GM19438 (cell line): Measurements from ENCODE around the gene FLT4.

ENCODE experiments used
- ATAC-seq: cut with Tn5 transposase; IDR thresholded peaks from one replicate; pipeline ENCODE4 v1.9.1; 2021; ENCODE audit warnings: low read depth; ENCODE audit not compliant: unreplicated experiment

The FLT4 gene

DNA sequence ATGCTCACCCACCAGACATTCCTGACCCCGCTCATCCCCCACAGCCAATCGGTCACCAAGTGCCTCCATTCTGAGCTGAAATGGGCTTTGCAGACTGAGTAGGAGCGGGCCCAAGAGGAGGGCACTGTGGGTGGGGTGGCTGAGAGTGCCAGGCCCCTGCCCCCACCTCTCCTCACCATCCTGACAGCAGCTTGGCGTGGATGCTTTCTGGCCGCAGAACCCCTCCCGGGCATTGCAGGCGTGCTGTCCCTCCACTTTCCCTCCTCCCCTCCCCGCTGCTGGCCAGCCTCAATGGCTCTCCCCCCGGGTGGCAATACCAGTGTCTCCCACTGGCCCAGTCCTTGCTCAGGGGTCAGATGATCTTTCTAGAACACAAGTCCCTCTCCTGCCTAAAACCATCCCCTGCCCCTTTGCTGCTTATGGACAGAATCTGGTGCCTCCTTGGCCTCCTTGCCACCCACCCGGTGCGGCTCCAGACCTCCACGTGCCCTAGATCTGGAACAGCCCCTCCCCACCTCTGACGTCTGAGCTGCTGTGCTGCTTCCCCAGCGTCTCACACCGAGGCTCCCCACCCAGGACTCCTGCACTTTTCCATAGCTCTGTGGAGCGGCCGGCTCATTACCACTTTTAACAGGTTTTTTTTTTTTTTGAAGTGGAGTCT is 6.1 kb downstream of the FLT4 start:
- ATAC-seq, result no peak

DNA sequence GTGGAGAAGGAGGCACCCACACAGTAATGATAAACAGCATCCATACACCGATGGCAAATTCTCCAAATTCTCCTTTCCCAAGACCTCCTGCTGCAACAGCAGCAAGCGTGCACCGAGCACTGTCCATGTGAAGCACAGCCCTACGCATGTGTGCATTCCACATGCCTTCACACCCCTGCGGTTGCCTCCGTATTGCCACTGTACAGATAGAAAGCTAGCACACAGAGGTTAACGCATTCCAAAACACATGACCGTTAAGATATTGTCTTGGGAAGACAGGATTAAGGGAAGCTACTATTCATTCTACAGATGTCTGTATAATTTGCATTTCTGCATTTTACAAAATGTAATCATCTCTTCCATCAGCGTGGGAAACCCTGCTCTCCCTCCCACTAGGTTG is 6.6 kb downstream of the FLT4 start:
- ATAC-seq, result no peak

DNA sequence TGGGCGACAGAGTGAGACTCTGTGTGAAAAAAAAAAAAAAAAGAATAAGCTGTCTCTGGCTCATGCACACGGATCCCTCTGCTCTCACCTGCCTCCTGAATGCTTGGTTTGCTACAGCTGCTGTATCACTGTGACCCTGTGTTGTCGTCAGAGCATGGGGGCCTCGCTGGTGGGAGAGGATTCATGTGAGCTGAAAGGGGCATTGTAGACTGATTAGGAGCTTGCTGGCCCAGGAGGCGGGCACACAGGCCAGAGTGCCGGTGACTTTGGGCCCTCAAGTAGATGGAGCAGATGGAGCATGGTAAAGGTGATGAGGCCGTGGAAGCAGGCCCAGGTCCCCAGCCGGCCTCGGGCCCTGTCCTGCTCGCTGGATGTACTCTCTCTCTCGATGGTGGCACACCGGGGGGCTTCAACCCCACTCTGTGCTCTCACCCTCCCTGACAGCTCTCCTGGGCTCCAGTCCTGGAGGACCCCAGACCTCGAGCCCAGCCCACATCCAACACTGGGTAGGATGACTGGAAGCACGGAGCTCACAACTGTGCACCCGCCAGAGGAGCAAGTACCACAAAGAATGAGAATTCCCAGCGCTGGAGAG is 7.1 kb downstream of the FLT4 start:
- no peak for ATAC-seq

DNA sequence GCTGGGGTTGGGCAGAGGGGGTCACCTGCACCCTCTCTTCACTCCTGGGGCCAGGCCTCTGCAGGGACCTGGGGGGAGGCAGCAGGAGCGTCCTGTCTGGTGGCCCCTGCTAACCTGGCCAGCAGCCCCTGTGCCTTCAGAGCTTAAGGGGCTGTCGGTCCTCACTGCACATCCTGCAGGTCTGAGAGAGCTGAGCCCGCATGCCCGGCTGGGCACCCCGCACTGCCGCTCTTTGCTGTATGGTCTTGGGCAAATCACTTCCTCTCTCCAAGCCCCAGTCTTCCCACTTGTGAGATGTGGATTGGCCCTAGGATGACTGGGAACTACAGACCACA is 7.9 kb downstream of the FLT4 start:
- no peak for ATAC-seq

DNA sequence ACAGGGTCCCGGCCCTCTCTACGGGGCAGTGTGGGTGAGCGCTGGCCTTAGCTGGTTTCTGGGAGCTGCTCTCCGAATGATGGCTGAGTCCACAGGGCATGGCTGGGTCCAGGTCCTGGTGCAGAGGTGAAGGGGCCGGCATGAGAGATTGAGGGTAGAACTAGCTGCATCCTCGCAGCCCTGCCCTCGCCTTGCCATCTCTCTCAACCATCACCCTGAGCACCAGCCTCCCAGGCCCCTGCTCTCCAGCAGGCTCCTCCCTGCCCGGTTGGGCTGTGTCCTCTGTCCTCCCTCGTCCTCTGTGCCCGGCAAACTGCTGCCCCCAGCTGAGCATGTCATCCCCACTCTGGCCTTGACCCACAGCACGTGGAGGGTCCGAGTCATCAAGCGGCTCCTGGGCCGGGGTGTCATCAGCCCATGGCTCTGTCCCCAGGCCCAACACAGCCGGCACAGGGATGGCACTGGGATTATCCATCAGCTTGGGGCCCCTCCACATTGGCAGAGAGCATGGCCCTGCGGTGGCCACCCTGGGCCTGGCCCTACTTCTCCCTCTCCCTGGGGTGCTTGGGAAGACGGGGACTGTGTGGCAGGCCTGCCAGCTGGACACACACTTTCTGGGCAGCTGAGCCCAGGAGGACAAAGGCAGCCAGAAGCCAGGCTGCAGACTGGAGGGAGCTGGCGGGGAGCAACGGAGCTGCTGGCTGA is 8.4 kb downstream of the FLT4 start:
- ATAC-seq, result no peak

DNA sequence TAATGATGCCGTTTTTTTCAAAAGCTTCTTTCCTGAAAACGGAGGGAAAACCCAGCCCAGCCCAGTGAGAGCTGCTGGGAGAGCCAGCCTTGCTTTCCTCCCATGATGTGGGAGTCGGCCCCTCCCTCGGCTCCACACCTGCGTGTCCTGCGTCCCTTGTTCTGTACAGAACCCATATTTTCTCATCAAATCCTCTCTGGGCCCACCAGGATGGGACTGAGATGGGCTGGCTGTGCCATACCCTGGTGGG is 8.9 kb downstream of the FLT4 start:
- no peak for ATAC-seq

DNA sequence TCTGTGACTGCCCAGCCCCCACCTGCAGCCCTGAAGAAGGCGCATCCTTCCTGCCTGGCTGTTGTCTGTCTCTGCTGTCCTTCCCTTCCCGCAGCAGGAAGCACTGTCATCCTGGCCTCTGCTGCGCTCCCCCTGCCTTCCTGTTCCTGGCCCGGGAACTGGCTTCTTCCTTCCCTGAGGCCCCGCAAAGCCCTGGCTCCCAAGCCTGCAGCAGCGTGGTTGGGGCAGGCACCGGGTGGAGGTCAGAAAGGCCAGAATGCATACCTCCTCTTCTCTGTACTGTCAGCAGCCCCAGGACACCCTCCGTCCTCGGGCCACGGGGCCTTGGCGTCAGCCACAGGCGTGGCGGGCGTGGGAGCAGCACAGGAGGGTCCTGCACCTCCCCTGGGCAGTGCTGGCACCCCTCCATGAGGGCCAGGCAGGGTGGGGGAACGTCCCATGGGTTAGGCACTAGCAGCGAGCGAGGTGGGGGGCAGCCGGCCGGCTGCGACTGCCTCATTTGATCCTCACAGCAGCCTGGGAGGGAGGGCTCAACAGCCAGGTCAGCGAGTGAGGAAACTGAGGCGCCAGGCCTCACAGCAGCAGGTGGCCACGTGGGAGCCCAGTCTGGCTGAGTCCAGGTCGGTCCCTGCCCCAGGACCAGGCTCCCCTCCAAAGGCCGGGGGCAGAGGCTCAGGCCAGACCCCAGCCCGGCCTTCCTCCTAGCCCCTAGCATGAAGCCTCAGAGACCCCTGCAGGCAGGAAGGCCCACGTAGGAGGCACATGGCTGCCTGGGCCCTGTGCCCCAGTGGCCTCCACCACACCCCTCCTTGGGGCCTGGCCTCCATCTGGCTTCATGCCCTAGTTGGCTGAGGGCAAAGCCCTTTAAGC is 9.4 kb downstream of the FLT4 start:
- no peak for ATAC-seq

DNA sequence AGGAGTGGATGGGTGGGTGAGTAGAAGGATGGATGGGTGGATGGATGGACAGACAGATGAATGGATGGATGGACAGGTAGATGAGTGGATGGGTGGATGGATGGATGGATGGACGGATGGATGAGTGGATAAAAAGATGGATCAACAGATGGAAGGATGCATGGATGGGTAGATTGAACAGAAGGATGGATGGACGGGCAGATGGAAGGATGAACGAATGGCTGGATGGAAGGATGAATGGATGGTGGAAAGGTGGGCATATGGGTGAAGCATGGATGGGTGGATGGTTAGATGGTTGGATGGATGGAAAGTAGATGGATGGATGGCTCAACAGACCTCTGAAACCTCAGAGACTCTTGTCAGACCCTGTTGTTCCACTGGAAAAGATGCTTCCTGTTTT is 10.1 kb downstream of the FLT4 start:
- ATAC-seq, result no peak

DNA sequence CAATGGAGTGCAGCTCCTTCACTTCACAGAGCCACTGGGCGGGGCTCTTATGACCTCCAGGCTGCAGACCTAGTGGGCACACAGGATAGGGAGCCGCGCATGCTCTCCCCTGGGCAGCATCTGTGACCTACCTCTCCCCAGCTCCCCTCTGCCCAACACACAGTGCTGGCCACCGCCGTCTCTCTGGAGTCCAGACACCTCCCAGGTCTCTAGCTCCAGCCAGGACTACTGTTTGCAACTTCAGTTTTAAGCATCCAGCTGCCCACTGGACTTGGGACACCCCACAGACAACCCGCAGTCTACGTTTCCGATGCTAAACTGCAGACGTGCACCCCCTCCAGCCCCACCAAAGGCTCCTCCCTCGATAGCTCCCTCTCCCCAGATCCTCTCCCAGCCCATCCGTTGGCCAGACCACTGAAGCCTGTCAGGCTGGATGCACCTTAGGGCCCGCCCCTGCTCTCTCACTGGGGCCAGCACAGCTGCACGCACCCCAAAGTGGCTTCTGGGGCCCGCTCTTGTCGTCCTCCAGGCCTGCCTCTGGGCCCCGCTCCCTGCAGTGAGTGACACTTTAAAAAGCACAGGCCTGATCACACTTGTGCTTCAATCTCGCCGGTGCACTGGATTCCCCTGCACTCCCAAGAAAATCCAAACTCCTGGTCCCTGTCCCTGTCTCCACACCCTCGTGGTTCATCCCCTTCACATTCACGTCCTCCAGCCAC is 11.3 kb downstream of the FLT4 start:
- no peak for ATAC-seq

DNA sequence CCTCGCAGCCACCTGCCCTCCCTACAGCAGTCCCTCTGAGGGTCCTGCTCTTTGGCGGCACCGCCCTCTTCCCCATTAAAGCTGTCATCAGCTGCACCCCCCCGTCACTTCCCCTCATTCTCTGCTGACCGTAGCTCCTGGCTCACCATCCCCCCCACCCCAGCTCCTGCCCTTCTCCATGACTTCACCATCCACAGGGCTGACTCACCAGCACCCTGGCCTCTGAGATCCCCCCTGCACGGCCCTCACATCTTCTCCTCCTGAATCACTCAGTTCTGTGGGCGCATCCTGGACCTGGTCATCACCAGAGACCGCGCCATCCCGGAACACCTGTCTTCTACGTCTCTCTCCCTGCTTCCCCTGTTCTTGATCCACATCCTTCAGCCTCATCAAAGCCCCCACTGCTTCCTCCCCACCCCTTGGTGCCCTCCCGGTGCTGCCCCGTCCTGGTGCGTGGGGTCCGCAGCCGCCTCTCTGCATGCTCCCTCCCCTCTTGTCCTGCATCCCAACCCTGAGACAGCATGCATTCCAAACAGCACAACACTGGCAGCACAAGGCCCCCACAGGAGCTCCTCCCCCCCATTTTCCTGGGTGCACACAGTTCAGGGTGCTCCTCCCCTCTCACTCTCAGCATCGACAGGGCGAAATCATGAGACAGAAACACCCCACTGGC is 12.9 kb downstream of the FLT4 start:
- ATAC-seq, result no peak

DNA sequence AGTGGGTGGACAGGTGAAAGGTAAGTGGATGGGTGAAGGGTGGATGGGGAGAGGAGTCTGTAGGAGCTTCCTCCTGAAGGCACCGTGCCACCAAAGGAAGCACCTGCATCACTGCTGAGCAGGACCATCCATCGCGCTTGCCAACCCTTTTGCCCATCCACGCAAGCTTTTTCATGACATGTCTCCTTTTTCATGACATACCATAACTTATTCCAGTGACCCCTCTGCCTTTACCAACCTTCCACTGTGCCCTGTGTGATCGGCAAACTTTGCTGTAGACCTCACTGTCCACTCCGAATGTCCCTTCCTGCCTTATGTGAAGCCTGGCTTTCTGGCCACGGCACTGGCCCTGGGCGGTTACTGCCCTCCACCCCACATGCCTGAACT is 13.4 kb downstream of the FLT4 start:
- no peak for ATAC-seq

DNA sequence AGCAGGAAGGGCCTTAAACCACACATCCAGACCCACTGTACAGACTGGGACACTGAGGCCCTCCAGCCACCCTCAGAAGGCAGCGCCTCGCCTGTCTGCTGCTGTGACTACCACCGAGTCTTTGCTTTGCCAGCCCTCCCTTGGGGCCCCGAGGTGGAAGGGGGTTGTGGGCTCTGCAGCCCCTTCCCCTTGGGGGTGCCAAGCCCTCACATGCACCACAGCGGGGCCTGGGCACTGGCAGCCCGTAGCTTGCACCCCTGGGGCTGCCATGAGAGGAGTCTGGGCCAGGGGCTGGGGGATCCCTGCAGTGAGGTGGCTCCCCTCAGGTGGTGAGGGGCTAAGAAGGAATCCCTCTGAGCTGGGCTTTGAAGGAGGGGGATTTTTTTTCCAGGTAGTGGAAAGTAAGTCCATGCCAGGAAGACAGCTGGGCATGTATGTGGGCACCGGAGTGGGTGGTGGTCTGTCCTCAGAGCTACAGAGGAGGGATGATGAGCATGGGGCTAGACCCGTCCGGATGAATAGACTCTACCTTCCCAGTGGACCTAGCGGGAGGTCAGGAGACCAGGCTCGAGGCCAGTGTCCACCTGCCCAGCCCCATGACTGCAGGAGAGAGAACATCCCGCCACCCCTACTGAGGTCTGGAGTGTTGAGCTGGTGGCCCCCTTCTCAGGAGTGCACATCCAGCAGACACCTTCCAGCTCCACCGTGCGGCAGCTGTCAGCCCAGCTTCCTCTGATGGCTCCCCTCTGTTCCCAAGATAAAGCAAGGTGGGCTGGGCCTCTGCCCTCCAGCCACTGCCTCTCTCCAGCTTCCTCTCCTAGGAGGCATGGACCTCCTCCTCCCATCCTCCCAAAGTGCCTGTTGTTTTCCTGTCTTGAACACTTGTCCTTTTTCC is 15.9 kb downstream of the FLT4 start:
- ATAC-seq, result no peak

DNA sequence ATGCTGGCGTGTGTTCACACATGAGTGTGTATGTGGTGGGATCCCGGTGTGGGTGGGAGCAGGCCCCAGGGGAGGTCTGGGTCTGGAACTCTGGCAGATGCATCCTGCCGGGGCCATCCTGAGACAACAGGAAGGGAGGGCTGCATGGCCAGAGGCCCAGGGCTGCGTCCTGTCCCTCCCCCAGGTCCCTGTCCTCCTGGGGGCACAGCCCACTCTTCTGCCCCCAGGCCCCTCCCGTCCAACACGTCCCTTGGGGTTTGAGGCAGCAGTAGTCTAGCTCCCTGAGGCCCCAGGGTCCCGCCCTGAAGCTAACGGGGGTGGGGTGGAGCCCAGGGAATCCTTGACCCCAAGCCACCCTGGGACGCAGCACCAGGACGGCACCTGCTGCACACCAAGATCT is 16.6 kb downstream of the FLT4 start:
- no peak for ATAC-seq

DNA sequence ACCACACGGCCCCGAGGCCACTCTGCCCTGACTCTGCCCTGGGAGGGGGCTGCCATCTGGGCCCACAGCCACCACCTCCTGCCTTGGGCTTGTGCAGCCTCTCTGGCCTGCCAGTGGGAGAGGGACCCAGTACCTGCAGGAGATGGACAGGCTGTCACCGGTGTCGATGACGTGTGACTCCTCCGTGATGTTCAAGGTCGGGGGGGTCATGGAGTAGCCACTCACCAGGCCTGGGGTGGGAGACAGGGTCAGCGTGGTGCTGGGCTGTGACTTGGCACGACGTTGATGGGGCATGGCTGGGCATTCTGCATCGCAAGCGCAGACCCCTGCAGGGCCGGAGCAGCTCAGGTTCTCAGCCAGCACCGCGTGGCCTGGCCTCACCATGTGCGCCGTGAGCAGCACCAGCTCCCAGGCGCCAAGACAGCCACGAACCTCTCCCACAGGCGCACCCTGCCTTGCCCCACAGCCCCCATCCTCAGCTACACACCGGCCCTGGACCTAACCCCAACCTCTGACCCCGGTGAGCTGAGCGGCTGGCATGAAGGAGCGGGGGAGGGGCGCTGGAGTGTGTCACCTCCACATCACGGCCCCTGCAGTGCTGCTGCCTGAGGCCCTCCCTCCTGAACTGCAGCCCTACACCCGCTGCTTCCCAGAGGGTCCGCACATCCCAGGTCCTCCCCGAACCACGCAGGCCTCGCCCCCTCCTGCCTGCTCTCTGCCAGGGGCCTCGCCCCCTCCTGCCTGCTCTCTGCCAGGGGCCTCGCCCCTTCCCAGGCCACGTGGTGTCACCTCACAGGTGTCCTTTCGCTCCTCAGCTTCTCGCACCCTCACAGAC is 17.6 kb downstream of the FLT4 start:
- no peak for ATAC-seq

DNA sequence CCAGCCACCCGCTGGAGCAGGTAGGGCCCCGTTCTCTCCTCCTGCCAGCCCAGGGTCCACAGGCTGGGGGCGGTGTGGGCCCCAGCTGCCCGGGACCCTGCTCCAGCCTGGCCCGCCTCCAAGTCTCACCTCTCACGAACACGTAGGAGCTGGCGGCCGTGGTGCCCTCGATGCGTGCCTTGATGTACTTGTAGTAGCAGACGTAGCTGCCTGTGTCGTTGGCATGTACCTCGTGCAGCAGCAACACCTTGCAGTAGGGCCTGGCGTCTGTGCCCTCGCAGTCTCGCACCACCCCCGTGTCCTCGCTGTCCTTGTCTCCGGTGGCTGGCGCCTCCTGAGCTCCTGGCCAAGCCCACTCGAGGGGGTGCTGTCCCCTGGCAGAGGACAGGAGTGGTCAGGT is 19.0 kb downstream of the FLT4 start:
- ATAC-seq, result no peak

DNA sequence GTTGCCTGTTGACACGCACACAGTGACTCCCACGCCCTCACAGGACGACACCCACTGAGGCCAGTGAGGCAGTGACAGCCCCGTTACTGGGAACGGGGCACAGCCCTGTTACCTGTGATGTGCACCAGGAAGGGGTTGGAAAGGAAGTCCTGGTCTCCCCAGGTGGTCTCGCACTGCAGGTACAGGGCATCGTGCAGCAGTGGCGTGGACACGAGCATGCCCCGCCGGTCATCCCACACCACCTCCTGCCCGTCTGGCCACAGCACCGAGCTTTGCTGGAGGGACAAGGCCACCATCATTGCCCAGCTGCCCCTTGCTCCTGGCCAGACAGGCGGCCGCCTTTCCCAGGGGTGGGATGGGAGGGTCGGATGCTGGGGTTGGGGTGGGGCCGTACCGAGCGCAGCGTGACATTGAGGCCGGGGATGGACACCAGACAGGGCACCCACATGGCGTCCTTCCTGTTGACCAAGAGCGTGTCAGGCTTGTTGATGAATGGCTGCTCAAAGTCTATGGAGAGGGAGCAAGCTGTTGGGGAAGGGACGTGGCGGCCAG is 19.5 kb downstream of the FLT4 start:
- ATAC-seq, result no peak

DNA sequence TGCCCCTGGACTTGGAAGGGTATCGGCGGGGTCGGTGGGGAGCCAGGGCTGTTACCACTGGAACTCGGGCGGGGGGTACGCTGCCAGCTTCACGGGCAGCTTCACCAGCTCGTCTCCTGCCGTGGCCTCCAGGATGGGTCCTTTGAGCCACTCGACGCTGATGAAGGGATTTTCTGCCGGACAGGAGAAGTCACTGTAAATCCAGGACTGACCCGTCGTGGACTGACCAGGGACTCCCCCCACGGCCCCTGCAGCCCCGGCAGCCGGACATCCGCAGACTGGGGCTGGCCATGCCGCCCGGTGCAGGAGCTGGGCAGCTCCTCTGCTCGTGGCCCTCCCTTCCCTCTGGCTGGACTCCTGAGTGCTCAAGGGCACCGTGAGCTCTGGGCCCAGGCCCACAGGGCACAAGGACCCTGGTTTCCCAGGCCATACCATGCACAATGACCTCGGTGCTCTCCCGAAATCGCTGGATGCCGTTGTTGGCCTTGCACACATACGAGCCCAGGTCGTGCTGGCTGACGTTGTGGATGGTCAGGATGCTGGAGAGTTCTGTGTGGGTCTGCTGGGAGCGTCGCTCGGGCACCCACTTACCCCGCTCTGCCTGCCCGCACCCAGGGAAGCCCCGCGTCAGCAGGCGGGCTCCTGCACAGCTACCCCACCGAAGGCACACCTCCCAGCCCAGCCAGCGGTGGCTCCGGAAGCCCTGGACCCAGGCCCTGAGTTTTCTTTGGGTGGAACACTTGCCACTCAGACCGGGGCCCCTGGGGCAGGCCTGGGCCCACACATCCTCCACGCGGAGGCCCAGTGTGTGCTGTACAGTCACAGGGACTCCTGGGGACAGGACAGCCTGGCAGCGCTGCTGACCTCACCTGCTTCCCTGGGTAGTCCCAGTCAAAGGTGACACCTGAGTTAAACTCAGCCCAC is 20.3 kb downstream of the FLT4 start:
- no peak for ATAC-seq
